ENCODE measurements around the gene LRP1B. TPM values are rescaled to one million over a fixed set of nuclear protein-coding genes. Genes with fewer than 3 reads are reported as not detected.
A peak's percentile ranks its signal among the peaks of the same experiment; 100 is the strongest.

The LRP1B gene
- total and polyA plus RNA-seq, 2 of the 8 experiments (the other 6 are each of a cell fraction or from before 2014, with no cell fraction given), result 0.03 TPM; not detected in 1

DNA sequence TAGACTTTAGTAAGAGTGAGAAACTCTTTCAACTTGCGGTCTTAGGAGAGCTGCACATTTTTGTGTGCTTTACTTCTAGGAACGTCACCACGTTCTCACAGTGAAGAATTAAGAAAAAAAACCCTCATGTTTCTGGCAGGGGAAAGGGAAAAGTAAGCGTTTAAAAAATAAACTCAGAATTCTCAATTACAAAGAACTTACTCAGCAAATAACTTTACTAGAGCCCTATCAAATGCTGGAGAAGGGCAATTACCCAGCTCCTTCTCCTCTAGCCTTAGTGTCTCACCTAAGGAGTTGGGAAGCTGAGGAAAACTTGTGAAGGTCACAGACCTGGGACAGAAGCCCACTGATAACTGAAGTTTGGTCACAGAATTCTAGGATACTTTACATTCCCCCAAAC lies 1500.3 kb downstream of the LRP1B start:
- Histone ChIP-seq H4K20me1 (replicated peaks in 1 of 2; ENCODE audit: control insufficient read depth in 1 of 2, insufficient read depth in 2 of 2, low read length in 2 of 2) (no peaks in the 10 kb centered on the region), H3K4ac (replicated peaks; ENCODE audit: insufficient read length, low read depth, low read length) (no peak overlapping the region), H2BK5ac (ENCODE audit: low read depth, low read length) (no peak overlapping the region), H2BK12ac (ENCODE audit: low read depth, low read length) (no peak overlapping the region), H3K18ac (ENCODE audit: extremely low read depth, low read length) (no peak overlapping the region), H4K5ac (ENCODE audit: insufficient read length, low read depth, low read length) (no peak overlapping the region), H3K4me3 (ENCODE audit: extremely low read depth in 1 of 4, insufficient read depth in 2 of 4, low read depth in 3 of 4, low read length in 4 of 4) (no peak overlapping the region), H3K4me1 (replicated peaks in 1 of 4; ENCODE audit: control insufficient read depth in 3 of 4, insufficient read depth in 4 of 4, low read length in 3 of 4) (no peaks in the 10 kb centered on the region), H2AFZ (ENCODE audit: low read length) (peak overlapping the region; percentile 64; the same call in 1 of the 2 replicates), H4K8ac (ENCODE audit: extremely low read depth, insufficient read depth, low read length) (no peak overlapping the region), H3K9me3 (ENCODE audit: insufficient read depth in 2 of 2, low read depth in 1 of 2, low read length in 1 of 2) (no peaks in the 10 kb centered on the region), H3K79me2 (ENCODE audit: control insufficient read depth in 1 of 2, insufficient read depth in 2 of 2, low read length in 2 of 2) (no peaks in the 10 kb centered on the region), H3K27ac (ENCODE audit: low read depth, low read length) (no peak overlapping the region), H3K27me3 (replicated peaks in 1 of 4; ENCODE audit: control insufficient read depth in 3 of 4, extremely low read depth in 1 of 4, insufficient read depth in 3 of 4, low read length in 3 of 4) (no peaks in the 10 kb centered on the region), H3K9ac (replicated peaks in 1 of 4; ENCODE audit: extremely low read depth in 1 of 4, low read depth in 3 of 4, low read length in 3 of 4) (no peak overlapping the region), H2BK120ac (replicated peaks; ENCODE audit: low read depth, low read length) (no peak overlapping the region), H3K79me1 (ENCODE audit: low read depth, low read length) (no peaks in the 10 kb centered on the region), H2AK5ac (ENCODE audit: low read depth, low read length) (no peak overlapping the region), H2BK20ac (ENCODE audit: low read length) (no peak overlapping the region), H3K56ac (replicated peaks; ENCODE audit: insufficient read length, low read depth, low read length) (no peak overlapping the region), H3K4me2 (ENCODE audit: insufficient read depth in 1 of 2, low read depth in 2 of 2, low read length in 2 of 2) (no peak overlapping the region), H3K23me2 (ENCODE audit: low read depth, low read length) (no peaks in the 10 kb centered on the region), H4K91ac (replicated peaks; ENCODE audit: insufficient read length, low read length) (no peak overlapping the region), H3K36me3 (ENCODE audit: control insufficient read depth in 2 of 4, insufficient read depth in 4 of 4, low read length in 3 of 4) (no peaks in the 10 kb centered on the region), H3K23ac (ENCODE audit: insufficient read length) (no peak overlapping the region), H2BK15ac (ENCODE audit: low read length) (no peak overlapping the region), H3K14ac (ENCODE audit: insufficient read length) (no peak overlapping the region)
- CTCF ChIA-PET (ENCODE audit: partially characterized antibody), result interaction anchor here (0.7 to 1.0 kb wide), 2 partner anchors 186 to 233 kb away, joined by 3 read pairs; no protein-coding TSS in a partner anchor
- POLR2A ChIA-PET (ENCODE audit: partially characterized antibody), result no interaction called here
- WGBS, 2 experiments (ENCODE audit: extremely low coverage in 1 of 2, insufficient coverage in 1 of 2, insufficient read length in 1 of 2, insufficient replicate concordance in 2 of 2, low coverage in 1 of 2, low lambda C conversion rate in 2 of 2, missing lambda C conversion rate in 1 of 2), result 85% methylated on average over 4 of the region's 4 CpGs; no CpG with 5 or more reads in 1 of the 2 experiments
- FAIRE-seq, result no peak
- DNase-seq (ENCODE audit: low read depth in 1 of 2, low spot score in 2 of 2), result no peak
- TF ChIP-seq SIN3A (conservative IDR thresholded peaks at IDR 0.05 in 1 of 2, IDR thresholded peaks at IDR 0.05 in 1 of 2; ENCODE audit: low read depth in 1 of 2, low read length in 2 of 2) (no peak), SAP30 (IDR thresholded peaks at IDR 0.05; ENCODE audit: insufficient read depth, insufficient replicate concordance, low read length) (no peak), POLR2AphosphoS5 (IDR thresholded peaks at IDR 0.05; ENCODE audit: low read depth, low read length) (no peak), KDM5A (IDR thresholded peaks at IDR 0.05; ENCODE audit: low read length) (no peak), YY1 (IDR thresholded peaks at IDR 0.05; ENCODE audit: low read depth, low read length) (no peak), ZNF274 (IDR thresholded peaks at IDR 0.05; ENCODE audit: borderline replicate concordance, extremely low read depth, low read length) (no peak), GTF2F1 (IDR thresholded peaks at IDR 0.05; ENCODE audit: borderline replicate concordance, low read depth, low read length) (no peak), ASH2L (IDR thresholded peaks at IDR 0.05; ENCODE audit: low read length) (no peak), JUND (IDR thresholded peaks at IDR 0.05; ENCODE audit: low read length) (no peak), HDAC2 (IDR thresholded peaks at IDR 0.05; ENCODE audit: borderline replicate concordance in 1 of 2, low read depth in 2 of 2, low read length in 2 of 2) (no peak), TCF12 (IDR thresholded peaks at IDR 0.05; ENCODE audit: low read depth, low read length) (no peak)

All from H1 (cell line).